Brain pericyte (primary cell): ENCODE results near the gene PRR27.
A peak's percentile ranks its signal among the peaks of the same experiment; 100 is the strongest.

Experiments
- DNase-seq: peaks from one replicate; pipeline ENCODE4 v3.0.0-alpha.2; 2012; ENCODE audit warnings: low read depth, low spot score

Gene PRR27

DNA sequence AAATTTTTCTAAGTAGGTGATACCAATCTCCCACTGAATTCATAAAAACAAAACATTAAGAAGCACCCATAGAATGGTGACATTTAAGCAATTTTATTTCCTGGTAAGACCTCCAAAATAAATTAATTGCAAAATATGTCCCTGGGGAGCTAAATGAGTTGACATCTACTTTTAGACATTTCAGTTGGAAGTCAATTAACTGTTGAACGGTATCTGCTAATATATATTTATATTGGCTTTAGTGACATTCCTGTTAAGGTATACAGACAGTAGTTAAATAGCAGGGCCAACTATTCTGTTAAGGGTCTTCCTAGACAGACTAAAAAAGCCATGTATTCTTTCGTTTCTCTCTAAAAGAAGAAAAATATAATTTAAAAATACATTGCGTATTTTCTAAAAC is at the start of gene PRR27:
Gene PRR27, plus strand, starts transcription at position 301 of the 400 bp plus-strand sequence. CDS start 139 bp downstream, outside the sequence.
- DNase-seq, result no peak

DNA sequence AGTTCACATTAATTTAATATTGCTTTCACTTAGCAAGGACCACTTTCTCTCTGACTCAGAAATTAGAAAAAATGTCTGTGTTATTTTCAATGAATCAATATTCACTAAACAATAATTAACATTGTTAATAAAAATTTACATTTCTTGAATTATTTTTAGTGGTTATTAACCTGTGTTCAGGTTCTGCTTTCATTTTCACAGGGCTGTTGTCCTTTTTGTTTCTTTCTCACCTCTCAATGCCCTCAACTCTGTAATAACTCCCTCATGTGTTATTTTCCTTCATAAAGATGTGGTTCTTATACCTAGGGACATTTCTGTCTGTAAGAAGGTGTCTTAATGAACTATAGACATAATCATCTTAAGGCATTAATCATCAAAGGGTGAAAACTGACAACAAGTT is 43.1 kb upstream of the PRR27 start:
- DNase-seq, result no peak

DNA sequence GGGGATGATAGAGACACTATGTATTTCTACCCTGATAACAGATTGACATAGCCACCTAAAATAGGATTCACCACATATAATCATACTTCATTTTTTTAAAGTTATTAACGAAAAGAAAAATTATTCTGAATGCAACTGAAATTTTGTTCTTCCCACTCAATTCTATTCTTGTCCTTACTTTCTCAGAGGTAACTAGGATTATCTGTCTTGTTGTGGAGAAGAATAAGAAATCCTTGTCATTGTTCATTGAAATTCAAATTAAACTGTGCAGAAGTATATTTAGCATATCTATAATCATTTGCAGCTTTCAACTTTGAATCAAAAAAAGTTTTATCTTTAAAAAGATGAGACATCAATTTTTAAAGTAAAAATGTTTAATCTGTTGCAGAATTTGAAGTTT is 40.4 kb upstream of the PRR27 start:
- no peak for DNase-seq

DNA sequence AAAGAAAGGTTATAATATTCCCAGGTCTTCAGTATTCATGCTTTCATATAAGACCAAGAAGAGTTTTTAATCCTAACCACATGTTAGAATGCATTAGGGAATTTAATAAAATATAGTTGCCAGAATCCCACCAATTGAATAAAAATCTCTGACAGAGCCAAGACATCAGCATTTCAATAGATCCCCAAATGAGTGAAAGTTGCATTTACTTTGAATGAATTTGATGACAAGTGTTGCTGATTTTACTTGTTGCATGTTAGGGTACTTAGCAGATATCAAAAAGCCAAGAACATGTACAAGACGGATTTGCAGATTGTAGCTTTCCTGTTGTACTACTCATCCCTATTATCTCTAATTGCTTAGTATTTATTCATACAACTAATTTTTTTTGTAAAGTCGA is 39.9 kb upstream of the PRR27 start:
- no peak for DNase-seq

DNA sequence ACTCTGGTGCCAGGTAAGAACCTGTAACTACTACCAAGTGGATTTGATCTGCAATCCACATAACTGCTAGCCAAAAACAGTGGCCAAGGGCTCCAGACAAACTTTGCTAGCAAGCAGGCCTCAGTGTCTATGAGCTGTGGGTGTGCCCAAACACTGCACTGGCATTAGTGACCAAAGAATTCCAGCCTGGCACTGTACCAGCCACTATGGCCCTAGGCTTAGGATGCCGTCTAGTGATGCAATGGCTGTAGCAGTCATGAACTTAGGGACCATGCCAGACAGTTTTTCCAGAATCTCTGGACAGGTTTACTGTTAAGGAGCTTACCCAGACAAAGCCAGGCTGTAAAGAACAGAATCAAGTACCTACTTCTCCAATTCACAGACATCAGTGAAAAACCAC is 33.7 kb upstream of the PRR27 start:
- DNase-seq, result no peak

DNA sequence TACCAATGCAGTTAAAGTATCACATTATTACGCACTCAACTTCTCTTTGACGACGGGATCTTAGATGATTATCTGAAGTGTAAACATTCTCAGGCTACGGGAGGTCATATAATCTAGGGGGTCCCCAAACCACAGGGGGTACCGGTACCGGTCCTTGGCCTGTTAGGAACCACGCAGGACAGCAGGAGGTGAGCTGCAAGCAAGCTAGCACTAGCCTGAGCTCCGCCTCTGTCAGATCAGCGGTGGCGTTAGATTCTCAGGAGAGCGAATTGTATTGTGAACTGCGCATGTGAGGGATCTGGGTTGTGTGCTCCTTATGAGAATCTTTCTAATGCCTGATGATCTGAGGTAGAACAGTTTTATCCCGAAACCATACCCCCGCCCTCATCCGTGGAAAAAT is 20.6 kb upstream of the PRR27 start:
- DNase-seq, result no peak

DNA sequence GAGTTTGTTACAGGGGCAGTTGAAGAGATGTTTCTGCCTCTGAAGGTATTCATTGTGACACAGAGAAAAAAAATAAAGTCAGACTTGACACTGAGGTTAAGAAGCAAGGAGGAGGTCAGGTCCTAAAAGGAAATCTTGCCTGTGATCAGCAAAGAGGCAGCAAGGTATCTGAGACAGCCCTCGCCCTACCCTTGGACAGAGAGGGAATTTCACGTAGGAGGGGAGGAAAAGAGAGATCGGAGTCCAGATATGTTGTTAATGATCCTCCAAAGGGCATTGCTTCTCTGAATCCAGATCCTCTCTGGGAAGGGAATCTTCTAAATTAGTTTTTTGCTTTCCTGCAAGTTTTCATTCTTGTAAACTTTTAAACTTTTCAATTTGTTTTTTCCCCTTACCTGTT is 15.3 kb upstream of the PRR27 start:
- DNase-seq, result no peak

DNA sequence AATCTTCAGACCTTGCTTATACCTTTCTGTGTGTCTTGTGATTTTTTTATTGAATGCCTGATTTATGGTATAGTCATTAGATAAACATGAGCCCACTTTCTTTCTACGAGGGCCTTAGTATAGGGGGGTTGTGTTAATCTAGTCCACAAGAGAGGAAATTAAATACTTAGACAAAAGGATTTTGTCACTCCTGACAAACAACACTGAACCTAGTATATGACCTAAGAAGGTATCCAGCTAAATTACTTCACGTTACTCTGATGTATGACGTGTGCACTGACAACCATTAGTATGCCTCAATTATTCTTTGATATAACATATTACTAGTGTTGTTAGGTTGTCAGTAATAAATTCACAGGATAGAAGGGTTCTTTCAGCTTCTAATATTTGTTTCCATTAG is 2.8 kb upstream of the PRR27 start:
- no peak for DNase-seq

DNA sequence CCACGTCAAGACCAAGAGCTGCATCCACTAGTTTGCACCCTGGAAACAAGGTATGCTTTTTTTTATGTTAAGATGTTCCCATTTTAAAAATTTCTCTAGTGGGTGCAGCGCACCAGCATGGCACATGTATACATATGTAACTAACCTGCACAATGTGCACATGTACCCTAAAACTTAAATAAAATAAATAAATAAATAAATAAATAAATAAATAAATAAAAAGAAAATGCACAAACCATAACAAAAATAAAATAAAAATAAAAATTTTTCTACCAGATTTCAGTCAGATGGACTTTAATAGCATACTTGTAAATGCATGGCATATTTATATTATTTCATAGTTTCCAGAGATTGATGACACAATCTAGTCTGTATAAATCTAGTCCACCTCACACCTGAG is 1.9 kb upstream of the PRR27 start:
- no peak for DNase-seq

DNA sequence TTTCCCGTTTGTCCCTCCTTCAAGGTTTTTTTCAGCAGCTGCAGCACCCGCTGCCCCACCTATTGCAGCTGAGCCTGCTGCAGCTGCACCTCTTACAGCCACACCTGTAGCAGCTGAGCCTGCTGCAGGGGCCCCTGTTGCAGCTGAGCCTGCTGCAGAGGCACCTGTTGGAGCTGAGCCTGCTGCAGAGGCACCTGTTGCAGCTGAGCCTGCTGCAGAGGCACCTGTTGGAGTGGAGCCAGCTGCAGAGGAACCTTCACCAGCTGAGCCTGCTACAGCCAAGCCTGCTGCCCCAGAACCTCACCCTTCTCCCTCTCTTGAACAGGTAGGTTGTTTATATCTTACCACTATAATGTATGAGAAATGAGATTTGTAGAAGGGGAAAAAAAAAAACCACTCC is 4.5 kb downstream of the PRR27 start:
- no peak for DNase-seq

DNA sequence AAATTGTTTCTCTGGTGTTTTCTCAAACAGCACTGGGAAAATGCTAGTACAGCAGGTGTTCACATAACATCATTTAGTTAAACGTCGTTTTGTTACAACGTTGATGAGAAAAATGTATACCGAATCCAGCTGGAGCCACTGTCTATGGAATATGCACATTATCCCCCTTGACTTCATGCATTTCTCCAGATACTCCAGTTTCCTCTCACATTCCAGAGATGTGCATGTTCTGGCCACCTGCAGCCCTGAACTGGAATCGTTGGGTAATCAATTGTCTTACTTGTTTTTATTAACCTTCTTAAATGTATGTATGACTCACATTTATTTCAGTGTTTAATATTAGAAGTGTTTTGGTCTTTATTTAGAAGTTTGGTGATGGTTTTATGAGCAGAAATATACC is 23.1 kb downstream of the PRR27 start:
- DNase-seq, result no peak

DNA sequence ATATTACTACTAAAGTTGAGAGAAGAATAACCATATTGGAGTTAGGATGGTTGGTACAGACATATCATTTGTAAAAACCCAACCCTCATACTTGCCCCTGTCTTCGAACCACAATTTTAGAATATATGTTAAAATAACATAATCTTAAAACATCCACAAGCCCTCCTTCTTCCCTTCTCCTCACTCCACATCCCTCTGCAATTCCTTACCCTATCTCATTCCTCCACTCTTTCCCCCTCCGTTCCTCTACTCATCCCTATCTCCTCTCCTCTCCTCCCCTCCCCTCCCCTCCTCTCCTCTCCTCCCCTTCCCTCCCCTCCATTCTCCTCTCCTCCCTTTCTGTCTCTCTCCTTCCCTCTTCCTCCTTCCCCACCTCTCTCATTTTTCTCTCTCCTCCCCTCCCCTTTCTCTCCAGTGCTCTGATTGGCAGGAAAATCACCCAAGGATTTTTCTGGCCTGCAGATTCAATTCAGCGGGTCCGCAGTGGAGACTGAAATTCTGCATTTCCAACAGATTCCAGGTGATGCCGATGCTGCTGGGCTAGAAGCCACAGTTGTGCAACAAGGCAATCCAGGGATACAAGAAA is 24.1 kb downstream of the PRR27 start:
- DNase-seq, result no peak

DNA sequence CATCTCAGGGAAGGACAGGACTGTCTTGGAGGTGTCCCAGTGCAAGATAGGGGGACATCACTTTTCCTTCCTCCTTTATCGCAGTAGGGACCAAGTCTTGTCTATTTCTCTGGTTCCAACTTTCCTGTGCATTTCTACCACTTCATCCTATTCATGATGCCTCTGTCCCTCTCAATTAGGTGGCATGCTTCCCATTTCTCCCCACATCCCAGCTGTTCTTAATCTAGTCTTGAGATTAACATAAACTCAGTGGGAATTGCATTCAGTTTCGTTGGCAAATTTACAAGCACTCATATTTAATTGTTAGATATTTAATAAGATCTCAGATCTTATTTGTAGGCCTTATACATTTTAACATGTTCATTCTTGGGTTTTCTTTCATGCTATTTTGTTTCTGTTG is 25.8 kb downstream of the PRR27 start:
- no peak for DNase-seq

DNA sequence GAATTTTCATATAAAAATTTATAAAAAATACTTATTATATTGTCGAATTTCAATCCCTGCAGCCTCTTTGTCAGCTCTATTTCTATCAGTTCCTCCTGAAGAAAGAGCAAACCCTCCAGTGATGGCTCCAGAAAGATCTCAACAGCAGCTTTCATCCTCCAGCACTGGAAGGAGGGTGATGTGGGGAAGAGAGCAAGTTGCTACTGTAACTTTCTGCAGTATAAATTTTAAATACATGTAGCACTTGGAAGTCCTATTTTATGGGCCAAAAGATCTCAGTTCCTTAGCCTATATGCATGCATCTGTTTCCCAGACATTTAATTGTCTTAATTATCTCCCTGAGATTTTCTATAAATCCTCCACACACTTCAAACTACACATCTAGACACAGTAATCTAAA is 27.8 kb downstream of the PRR27 start:
- DNase-seq, result no peak

DNA sequence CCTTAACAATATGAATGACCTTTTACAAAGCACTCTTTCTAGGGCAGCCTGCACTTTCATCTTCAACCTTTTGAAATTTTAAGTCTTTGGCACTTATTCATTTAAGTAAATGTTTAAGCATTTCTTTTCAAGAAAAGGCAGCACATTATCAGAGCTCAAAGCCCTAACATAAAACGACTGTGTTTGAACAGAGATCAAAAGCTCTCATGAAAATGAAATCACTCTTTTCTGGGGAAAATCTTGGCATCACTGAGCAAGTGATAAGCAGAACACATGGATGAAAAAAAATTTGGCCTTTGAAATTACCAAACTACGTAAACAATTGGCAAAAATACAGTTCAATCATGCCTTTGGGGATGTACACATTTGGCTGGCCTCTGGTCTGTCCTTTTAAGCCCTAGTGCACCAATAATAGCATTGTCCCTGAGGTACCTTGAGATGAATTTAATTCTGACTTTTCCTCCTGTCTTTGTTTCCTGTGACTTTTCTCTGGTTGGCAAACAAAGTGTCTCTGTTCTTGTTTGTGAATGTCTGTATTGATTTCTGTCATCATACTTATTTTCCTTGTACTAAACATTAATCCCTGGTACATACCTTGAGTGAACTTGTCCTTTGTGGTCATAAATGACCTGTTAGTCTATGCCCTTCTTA is 28.6 kb downstream of the PRR27 start:
- no peak for DNase-seq

DNA sequence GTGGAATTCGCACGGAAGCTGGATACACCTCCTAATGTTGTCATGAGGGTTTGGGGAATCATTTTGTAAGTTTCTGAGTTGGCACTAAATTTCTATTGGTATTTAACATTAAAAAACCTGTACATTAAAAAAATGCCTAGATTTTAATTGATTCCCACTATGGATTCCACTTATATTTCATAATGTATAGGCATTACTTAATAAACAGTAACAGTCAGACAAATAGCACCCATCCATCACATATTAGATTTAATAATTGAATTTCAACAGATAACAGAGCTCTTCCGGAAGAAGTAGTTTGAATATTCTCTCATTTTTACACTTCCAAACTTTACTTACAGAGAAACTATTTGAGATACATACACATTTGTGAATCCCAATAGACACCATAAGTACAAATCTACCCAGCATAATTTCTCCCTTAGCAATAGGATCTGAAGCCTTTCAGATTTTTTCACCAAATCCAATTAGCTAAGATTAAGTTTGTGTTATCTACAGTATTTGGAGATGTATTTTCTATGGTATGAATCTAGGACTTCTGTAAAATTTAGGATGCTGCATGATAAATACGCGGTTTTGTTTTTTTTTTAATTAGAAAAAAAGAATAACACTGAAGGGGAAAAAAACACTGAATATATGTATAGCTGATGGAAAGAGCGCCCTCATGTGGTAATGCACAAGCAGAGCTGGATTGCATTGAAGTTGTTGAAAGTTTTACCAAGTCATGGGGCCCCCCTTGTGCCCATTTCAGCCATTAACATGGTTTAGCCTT is 29.3 kb downstream of the PRR27 start:
- peak; percentile 3 for DNase-seq

DNA sequence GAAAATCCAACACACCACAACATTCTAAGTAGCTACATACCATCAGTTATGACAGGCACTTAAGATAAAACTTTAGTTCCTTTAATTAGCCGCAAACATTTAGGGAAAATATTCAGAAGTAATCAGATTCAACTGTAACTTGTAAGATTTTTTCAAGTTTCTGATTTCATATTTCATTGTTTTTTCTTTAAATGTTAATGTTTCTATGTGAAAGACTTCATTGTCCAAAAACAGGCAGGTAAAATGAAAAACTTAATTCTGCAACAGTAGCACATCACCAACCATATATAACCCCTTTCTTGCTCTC is 29.9 kb downstream of the PRR27 start:
- no peak for DNase-seq

DNA sequence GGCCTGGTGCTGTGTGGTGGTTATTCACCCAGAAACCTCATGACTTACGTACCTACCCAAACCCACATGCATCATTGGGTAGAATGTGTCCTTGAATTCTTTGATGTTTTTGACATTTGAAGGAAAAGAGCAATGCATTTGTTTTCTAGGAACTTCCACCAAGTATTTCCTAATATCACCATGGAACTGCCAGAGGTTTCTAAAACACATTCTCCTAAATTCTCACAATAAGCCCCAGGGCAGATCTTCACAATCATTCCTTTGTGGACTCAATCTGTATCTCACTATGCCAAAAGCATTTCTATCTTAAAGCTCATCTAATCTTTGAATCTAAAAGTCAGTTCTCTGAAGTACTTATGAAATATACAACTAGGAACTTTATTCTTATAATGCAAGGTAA is 33.2 kb downstream of the PRR27 start:
- DNase-seq, result no peak

DNA sequence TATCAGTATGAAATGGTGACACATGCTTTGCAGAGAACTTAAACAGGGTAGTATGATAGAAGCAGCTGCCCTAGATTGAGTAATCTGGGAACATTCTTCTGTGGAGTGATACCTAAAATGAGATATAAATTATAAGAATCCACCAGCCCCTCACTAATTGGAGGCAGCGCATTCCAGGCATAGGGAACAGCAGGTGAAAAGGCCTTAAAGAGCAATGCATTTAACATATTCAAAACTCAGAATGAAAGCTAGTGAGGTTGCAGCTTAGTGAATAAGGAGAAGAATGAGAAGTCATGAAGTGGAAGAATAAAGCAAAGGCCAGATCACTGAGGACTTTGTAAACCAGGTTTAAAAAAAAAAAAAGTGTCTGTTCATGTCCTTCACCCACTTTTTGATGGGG is 36.5 kb downstream of the PRR27 start:
- no peak for DNase-seq

DNA sequence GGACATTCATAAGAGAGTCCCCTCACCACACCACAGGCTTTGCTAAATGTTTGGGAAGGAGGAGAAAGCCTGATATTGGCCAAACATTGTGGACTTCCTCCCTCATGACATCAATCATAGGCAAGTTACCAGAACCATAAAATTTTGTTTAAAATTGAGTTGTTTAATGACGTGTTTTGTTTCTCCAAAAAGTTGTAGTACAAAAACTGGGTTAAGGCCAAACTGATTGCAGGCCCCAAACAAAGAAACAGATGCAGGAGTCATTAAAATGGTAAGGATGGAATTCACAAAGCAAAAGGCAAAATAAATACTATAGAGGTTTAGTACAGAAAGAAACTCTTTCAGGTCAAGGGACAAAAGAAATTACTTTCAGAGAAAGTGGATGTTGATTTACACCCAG is 37.6 kb downstream of the PRR27 start:
- DNase-seq, result no peak

DNA sequence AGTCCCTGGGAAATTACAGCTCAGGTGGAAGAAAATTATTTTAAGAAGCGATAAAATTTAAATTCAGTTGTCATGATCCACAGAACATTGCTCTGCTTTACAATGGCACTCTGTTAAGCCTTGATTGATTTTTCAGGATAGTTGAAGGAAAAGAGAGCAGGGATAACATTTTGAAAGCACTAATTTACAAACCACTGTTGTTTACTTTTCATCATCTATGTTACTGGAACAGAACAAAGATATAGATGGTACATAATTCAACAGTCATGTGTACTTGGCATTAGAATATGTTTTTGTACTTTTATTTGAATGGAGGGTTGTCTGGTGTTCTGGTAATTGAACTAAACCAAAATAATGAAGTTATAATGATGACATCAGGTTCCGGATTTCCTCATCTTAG is 38.9 kb downstream of the PRR27 start:
- no peak for DNase-seq

DNA sequence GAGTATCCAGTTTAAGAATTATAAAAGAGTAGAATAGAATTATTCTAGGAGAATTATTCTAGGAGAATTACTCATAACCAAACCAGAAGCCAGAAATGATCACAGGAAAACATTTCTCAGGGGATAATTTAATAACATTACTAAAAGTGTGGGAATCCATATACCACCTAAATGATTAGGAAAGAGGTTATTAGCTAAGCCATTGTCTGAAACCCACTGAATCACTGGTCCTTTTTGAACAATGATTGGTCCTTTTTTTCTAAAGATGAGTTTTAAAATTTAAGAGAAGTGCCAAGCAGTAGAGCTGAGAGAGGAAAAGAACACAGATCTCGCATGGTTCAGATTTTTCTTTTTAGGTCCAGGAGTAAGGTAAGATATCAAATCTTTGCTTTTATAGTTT is 41.4 kb downstream of the PRR27 start, which contains the start of gene ODAM:
Gene ODAM, plus strand, starts transcription at position 301 of the 400 bp plus-strand sequence. CDS start 819 bp downstream, outside the sequence.
- no peak for DNase-seq

DNA sequence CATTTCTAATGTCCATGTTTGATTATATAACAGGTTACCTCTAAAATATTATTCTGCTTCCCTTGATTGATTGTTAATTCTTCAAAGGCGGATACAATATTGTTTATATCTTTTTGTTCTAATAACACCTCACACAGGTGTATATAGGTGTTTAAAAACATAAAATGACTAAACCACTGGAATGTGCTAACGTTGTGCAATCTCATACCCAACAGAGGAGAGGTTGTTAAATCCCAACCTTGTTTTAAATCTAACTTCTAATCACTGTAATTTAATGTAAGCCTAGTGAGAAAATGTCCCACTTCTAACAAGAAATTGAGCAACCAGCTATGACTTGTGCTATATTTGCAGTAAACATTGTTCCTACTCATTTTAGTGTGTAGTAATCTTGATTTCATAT is 42.8 kb downstream of the PRR27 start:
- no peak for DNase-seq
